Activated T-cell treated with anti-CD3 and anti-CD28 coated beads, Interleukin-2, amount 50 U/mL, for 72 hours (primary cell): ENCODE results near the gene ACOX1. TPM values are rescaled to one million over a fixed set of nuclear protein-coding genes. Genes with fewer than 3 reads are reported as not detected.

Experiments
- ATAC-seq, 2 donors: fragments of 150-1000 bp; cut with Tn5 transposase; replicated peaks in 1 of 2; 2 replicates each; pipeline ENCODE4 v1.10.0; 2021; ENCODE audit warnings: moderate library complexity in 2 of 2, mild to moderate bottlenecking in 1 of 2
- DNase-seq, 2 donors: peaks; one replicate each; pipeline ENCODE4 v3.0.0; 2021 to 2022; ENCODE audit warnings: mixed read lengths in 1 of 2
- H3K27ac Mint-ChIP-seq: one replicate; pipeline ENCODE4 v1.8.0; 2022; ENCODE audit warnings: mild to moderate bottlenecking, moderate library complexity, mixed read lengths
- H3K27me3 Mint-ChIP-seq: one replicate; pipeline ENCODE4 v1.8.0; 2022; ENCODE audit warnings: low read depth, mixed read lengths
- H3K36me3 Mint-ChIP-seq, 2 donors: one replicate each; pipeline ENCODE4 v1.8.0; 2022; ENCODE audit warnings: mixed read lengths in 2 of 2, mild to moderate bottlenecking in 1 of 2; ENCODE audit not compliant: insufficient read depth in 2 of 2
- H3K4me1 Mint-ChIP-seq: one replicate; pipeline ENCODE4 v1.8.0; 2022; ENCODE audit warnings: low read depth, mixed read lengths
- H3K4me3 Mint-ChIP-seq, 2 donors: one replicate each; pipeline ENCODE4 v1.8.0; 2022; ENCODE audit warnings: mild to moderate bottlenecking in 2 of 2, mixed read lengths in 2 of 2, moderate library complexity in 2 of 2
- H3K9me3 Mint-ChIP-seq, 2 donors: one replicate each; pipeline ENCODE4 v1.8.0; 2022; ENCODE audit warnings: mixed read lengths in 2 of 2
- total RNA-seq, 2 donors: library from RNA; stranded (reverse); gene quantifications; one replicate each; pipeline ENCODE4 v1.2.3, GENCODE V29; 2022

ACOX1 gene
- total RNA-seq, 2 donors from 2014 or later, result 28.2 to 28.6 TPM

- Mint-ChIP-seq H3K9me3 (no peaks in the 10 kb centered on the region), H3K27me3 (no peaks in the 10 kb centered on the region), H3K36me3 (no peaks in the 10 kb centered on the region), H3K27ac (no peak overlapping the region), H3K4me1 (no peaks in the 10 kb centered on the region), H3K4me3 (no peak overlapping the region)
- DNase-seq, result no peak
- ATAC-seq, result no peak
Measured at GRCh38 chr17:76003915-76004314, 24.9 kb upstream of the ACOX1 start.

GRCh38 chr17:76002100-76002499 is 23.1 kb upstream of the ACOX1 start:
- Mint-ChIP-seq H3K4me1 (peaks cover 7% of the 10 kb centered on the region), H3K9me3 (no peaks in the 10 kb centered on the region), H3K36me3 (no peaks in the 10 kb centered on the region), H3K4me3 (no peak overlapping the region), H3K27ac (no peak overlapping the region), H3K27me3 (no peaks in the 10 kb centered on the region)
- ATAC-seq (no peak), DNase-seq (no peak)

- ATAC-seq, result peak in 1 of 2 donors; percentile 5
- H3K9me3 Mint-ChIP-seq, result no peaks in the 10 kb centered on the region
- no peaks in the 10 kb centered on the region for H3K27me3 Mint-ChIP-seq
- H3K4me1 Mint-ChIP-seq, result peaks cover 18% of the 10 kb centered on the region
- no peak within 1 kb of the TSS for H3K4me3 Mint-ChIP-seq
- no peaks in the 10 kb centered on the region for H3K36me3 Mint-ChIP-seq
- H3K27ac Mint-ChIP-seq, result no peak within 1 kb of the TSS
- no peak for DNase-seq
Measured at GRCh38 chr17:76000755-76001521, 22.0 kb upstream of the ACOX1 start, which contains the start of gene CDK3. CDK3 (plus strand) TSS chr17:76000855; CDS start chr17:76001426, 571 bp downstream.

- Mint-ChIP-seq H3K27me3 (no peaks in the 10 kb centered on the region), H3K9me3 (no peaks in the 10 kb centered on the region), H3K36me3 (no peaks in the 10 kb centered on the region), H3K4me1 (peaks cover 21% of the 10 kb centered on the region), H3K27ac (no peak overlapping the region), H3K4me3 (no peak overlapping the region)
- ATAC-seq (peak; percentile 70 to 75), DNase-seq (peak; percentile 70 to 80)
Measured at GRCh38 chr17:76000016-76000754, 21.2 kb upstream of the ACOX1 start.

GRCh38 chr17:75998327-75998795 is 19.4 kb upstream of the ACOX1 start:
- peak overlapping the region; percentile 62 for H3K27ac Mint-ChIP-seq

GRCh38 chr17:75996665-75997590 is 18.0 kb upstream of the ACOX1 start:
- Mint-ChIP-seq H3K36me3 (peaks cover 0 to 1% of the 10 kb centered on the region in 2 donors), H3K4me3 (peak overlapping the region; percentile 55 to 72), H3K9me3 (no peaks in the 10 kb centered on the region), H3K27me3 (no peaks in the 10 kb centered on the region), H3K4me1 (peaks cover 21% of the 10 kb centered on the region), H3K27ac (peak overlapping the region; percentile 89)
- DNase-seq, result peak; percentile 48 to 51
- ATAC-seq, result peak; percentile 66 to 74

More at GRCh38 chr17:75998327-75998795, 19.4 kb upstream of the ACOX1 start:
- no peaks in the 10 kb centered on the region for H3K9me3 Mint-ChIP-seq
- H3K27me3 Mint-ChIP-seq, result no peaks in the 10 kb centered on the region
- no peaks in the 10 kb centered on the region for H3K36me3 Mint-ChIP-seq
- ATAC-seq, result no peak
- H3K4me3 Mint-ChIP-seq, result peak overlapping the region in 1 of 2 donors; percentile 15
- DNase-seq, result no peak
- peaks cover 21% of the 10 kb centered on the region for H3K4me1 Mint-ChIP-seq

GRCh38 chr17:75995385-75995925 is 16.5 kb upstream of the ACOX1 start:
- no peak overlapping the region for H3K4me3 Mint-ChIP-seq
- H3K27ac Mint-ChIP-seq, result no peak overlapping the region
- peaks cover 1% of the 10 kb centered on the region in 2 donors for H3K36me3 Mint-ChIP-seq
- H3K4me1 Mint-ChIP-seq, result peaks cover 21% of the 10 kb centered on the region
- H3K9me3 Mint-ChIP-seq, result no peaks in the 10 kb centered on the region
- H3K27me3 Mint-ChIP-seq, result no peaks in the 10 kb centered on the region
- DNase-seq (no peak), ATAC-seq (no peak)

GRCh38 chr17:75994802-75995370 is 15.9 kb upstream of the ACOX1 start:
- peaks cover 1% of the 10 kb centered on the region in 2 donors for H3K36me3 Mint-ChIP-seq
- no peaks in the 10 kb centered on the region for H3K27me3 Mint-ChIP-seq
- no peaks in the 10 kb centered on the region for H3K9me3 Mint-ChIP-seq
- no peak overlapping the region for H3K4me3 Mint-ChIP-seq
- H3K4me1 Mint-ChIP-seq, result peaks cover 21% of the 10 kb centered on the region
- ATAC-seq, result no peak
- H3K27ac Mint-ChIP-seq, result no peak overlapping the region
- DNase-seq, result no peak

- Mint-ChIP-seq H3K27ac (no peak overlapping the region), H3K36me3 (peaks cover 1% of the 10 kb centered on the region in 2 donors), H3K4me1 (peaks cover 7% of the 10 kb centered on the region), H3K9me3 (no peaks in the 10 kb centered on the region), H3K27me3 (no peaks in the 10 kb centered on the region), H3K4me3 (no peak overlapping the region)
- DNase-seq, result no peak
- no peak for ATAC-seq
Measured at GRCh38 chr17:75991396-75991795, 12.4 kb upstream of the ACOX1 start.

GRCh38 chr17:75987041-75987440 is 8.1 kb upstream of the ACOX1 start:
- ATAC-seq, result no peak
- Mint-ChIP-seq H3K4me1 (no peaks in the 10 kb centered on the region), H3K27ac (no peak overlapping the region), H3K27me3 (no peaks in the 10 kb centered on the region), H3K9me3 (no peaks in the 10 kb centered on the region), H3K36me3 (peaks cover 0 to 1% of the 10 kb centered on the region in 2 donors), H3K4me3 (no peak overlapping the region)
- DNase-seq, result no peak

- no peak for DNase-seq
- Mint-ChIP-seq H3K9me3 (no peaks in the 10 kb centered on the region), H3K4me1 (peaks cover 3% of the 10 kb centered on the region), H3K4me3 (no peak overlapping the region), H3K27ac (no peak overlapping the region), H3K27me3 (no peaks in the 10 kb centered on the region), H3K36me3 (peaks cover 0 to 1% of the 10 kb centered on the region in 2 donors)
- ATAC-seq, result no peak
Measured at GRCh38 chr17:75985986-75986385, 7.0 kb upstream of the ACOX1 start.

GRCh38 chr17:75983501-75984181 is 4.7 kb upstream of the ACOX1 start:
- Mint-ChIP-seq H3K4me1 (peaks cover 20% of the 10 kb centered on the region), H3K9me3 (no peaks in the 10 kb centered on the region), H3K4me3 (no peak overlapping the region), H3K27me3 (no peaks in the 10 kb centered on the region), H3K36me3 (peaks cover 3% of the 10 kb centered on the region in 2 donors), H3K27ac (no peak overlapping the region)
- DNase-seq (no peak), ATAC-seq (no peak)
